Thyroid gland (tissue), 4 donors: ENCODE results near the gene EVA1A.

Source experiments
- CTCF ChIP-seq, 6 experiments: fragments of 200-600 bp in 3 of 6; fragments of 450-650 bp in 3 of 6; sonication (generic) in 3 of 6; IDR thresholded peaks; one replicate each; pipeline ENCODE4 v1.5.1; 2016 to 2019; ENCODE audit warnings: antibody characterized with exemption in 6 of 6, mild to moderate bottlenecking in 2 of 6, inconsistent platforms in 1 of 6, moderate library complexity in 1 of 6
- POLR2A ChIP-seq, 2 donors: fragments of 450-650 bp; IDR thresholded peaks; one replicate each; pipeline ENCODE4 v1.6.1; 2017; ENCODE audit warnings: antibody characterized with exemption in 2 of 2, mild to moderate bottlenecking in 2 of 2, moderate library complexity in 1 of 2

- TF ChIP-seq POLR2A (IDR thresholded peaks at IDR 0.05) (no peak), CTCF (IDR thresholded peaks at IDR 0.05) (no peak)
These were observed 39.4 kb downstream of the EVA1A start for GRCh38 chr2:75521225-75521872.
